Subcutaneous adipose tissue (tissue), 4 donors: Measurements from ENCODE around the gene RPS24. TPM values are rescaled to one million over a fixed set of nuclear protein-coding genes. Genes with fewer than 3 reads are reported as not detected.

ENCODE experiments used
- CTCF ChIP-seq: fragments of 450-650 bp; IDR thresholded peaks from one replicate; pipeline ENCODE4 v1.5.1; 2016; ENCODE audit warnings: low read depth, mild to moderate bottlenecking, control low read depth, antibody characterized with exemption, moderate library complexity
- total RNA-seq, 4 donors: library from RNA; depleted of rRNA; stranded (reverse); fragments of >200 nt; gene quantifications; one replicate each; pipeline ENCODE4 v1.1.0, GENCODE V29; 2016

RPS24 gene
- total RNA-seq, 4 donors from 2014 or later, result 2,158 to 3,598 (median 2,515) TPM

GRCh38 chr10:78071140-78071856 lies 37.6 kb downstream of the RPS24 start:
- no peak for TF ChIP-seq CTCF

- TF ChIP-seq CTCF, result no peak
Observed at GRCh38 chr10:78071857-78072179, 38.2 kb downstream of the RPS24 start.

- TF ChIP-seq CTCF, result no peak
Observed at GRCh38 chr10:78072504-78072903, 38.8 kb downstream of the RPS24 start.

- no peak for TF ChIP-seq CTCF
Observed at GRCh38 chr10:78078539-78079330, 45.1 kb downstream of the RPS24 start.

- no peak for TF ChIP-seq CTCF
Observed at GRCh38 chr10:78079411-78079810, 45.7 kb downstream of the RPS24 start.

GRCh38 chr10:78081292-78081691 lies 47.6 kb downstream of the RPS24 start:
- TF ChIP-seq CTCF, result no peak

GRCh38 chr10:78082636-78083035 lies 49.0 kb downstream of the RPS24 start:
- no peak for TF ChIP-seq CTCF
